Measurements from ENCODE around the gene TIMP2.
A peak's percentile ranks its signal among the peaks of the same experiment; 100 is the strongest.

Gene TIMP2

GRCh38 chr17:78883533-78884131, 41.6 kb downstream of the TIMP2 start:
- 0 out of 4 replicates have a peak, but pooled peaks of 1 of the 2 experiments have one; percentile 34 for TF ChIP-seq REST (IDR thresholded peaks at IDR 0.05; ENCODE audit: insufficient read depth in 1 of 2, low read depth in 2 of 2, low read length in 2 of 2)
- TF ChIP-seq POLR2AphosphoS5 (IDR thresholded peaks at IDR 0.05; ENCODE audit: low read depth, low read length), result no peak
- peak; percentile 55 for TF ChIP-seq FOXP2 (optimal IDR thresholded peaks at IDR 0.05; ENCODE audit: borderline replicate concordance, extremely low read depth, extremely low read length, insufficient read depth)

GRCh38 chr17:78883089-78883532, 42.1 kb downstream of the TIMP2 start:
- TF ChIP-seq TAF1 (IDR thresholded peaks at IDR 0.05; ENCODE audit: borderline replicate concordance, insufficient read depth, low read length) (no peak; the same call in 1 of the 2 replicates), REST (IDR thresholded peaks at IDR 0.05; ENCODE audit: insufficient read depth in 1 of 2, low read depth in 2 of 2, low read length in 2 of 2) (0 out of 4 replicates have a peak, but pooled peaks of 1 of the 2 experiments have one; percentile 7), FOXP2 (optimal IDR thresholded peaks at IDR 0.05; ENCODE audit: borderline replicate concordance, extremely low read depth, extremely low read length, insufficient read depth) (peak; percentile 38), POLR2AphosphoS5 (IDR thresholded peaks at IDR 0.05; ENCODE audit: low read depth, low read length) (no peak), SIN3A (IDR thresholded peaks at IDR 0.05; ENCODE audit: borderline replicate concordance, insufficient read depth, low read length) (no peak)

- TF ChIP-seq SIN3A (IDR thresholded peaks at IDR 0.05; ENCODE audit: borderline replicate concordance, insufficient read depth, low read length) (peak; percentile 61; the same call in 1 of the 2 replicates), FOXP2 (optimal IDR thresholded peaks at IDR 0.05; ENCODE audit: borderline replicate concordance, extremely low read depth, extremely low read length, insufficient read depth) (no peak)
These were observed 42.6 kb downstream of the TIMP2 start for GRCh38 chr17:78882540-78883088.

GRCh38 chr17:78879635-78880186, 45.5 kb downstream of the TIMP2 start:
- no peak for TF ChIP-seq SIN3A (IDR thresholded peaks at IDR 0.05; ENCODE audit: borderline replicate concordance, insufficient read depth, low read length)
- peak; percentile 68 for TF ChIP-seq FOXP2 (optimal IDR thresholded peaks at IDR 0.05; ENCODE audit: borderline replicate concordance, extremely low read depth, extremely low read length, insufficient read depth)
- TF ChIP-seq TAF1 (IDR thresholded peaks at IDR 0.05; ENCODE audit: borderline replicate concordance, insufficient read depth, low read length), result no peak
- 0 out of 4 replicates have a peak, but pooled peaks of 1 of the 2 experiments have one; percentile 9 for TF ChIP-seq REST (IDR thresholded peaks at IDR 0.05; ENCODE audit: insufficient read depth in 1 of 2, low read depth in 2 of 2, low read length in 2 of 2)
- no peak for TF ChIP-seq POLR2AphosphoS5 (IDR thresholded peaks at IDR 0.05; ENCODE audit: low read depth, low read length)

GRCh38 chr17:78878871-78879527, 46.2 kb downstream of the TIMP2 start:
- TF ChIP-seq REST (IDR thresholded peaks at IDR 0.05; ENCODE audit: insufficient read depth in 1 of 2, low read depth in 2 of 2, low read length in 2 of 2), result no peak
- no peak for TF ChIP-seq SIN3A (IDR thresholded peaks at IDR 0.05; ENCODE audit: borderline replicate concordance, insufficient read depth, low read length)
